Stomach smooth muscle (tissue), 2 donors: ENCODE measurements around the gene TMEM231.

Source experiments
- H3K27ac ChIP-seq: one replicate; pipeline ENCODE4 v1.7.0; 2013; ENCODE audit warnings: mild to moderate bottlenecking, low read length, inconsistent platforms
- H3K27me3 ChIP-seq, 2 donors: one replicate each; pipeline ENCODE4 v1.7.0; 2013; ENCODE audit warnings: low read length in 2 of 2; ENCODE audit not compliant: insufficient read depth in 2 of 2, control insufficient read depth in 1 of 2
- H3K36me3 ChIP-seq, 2 donors: one replicate each; pipeline ENCODE4 v1.7.0; 2013; ENCODE audit warnings: low read length in 2 of 2; ENCODE audit not compliant: control insufficient read depth in 2 of 2, insufficient read depth in 2 of 2
- H3K4me1 ChIP-seq: one replicate; pipeline ENCODE4 v1.7.0; 2013; ENCODE audit warnings: low read length; ENCODE audit not compliant: control insufficient read depth, insufficient read depth
- H3K4me3 ChIP-seq, 2 donors: one replicate each; pipeline ENCODE4 v1.7.0; 2013; ENCODE audit warnings: low read length in 2 of 2
- H3K9ac ChIP-seq, 2 donors: one replicate each; pipeline ENCODE4 v1.7.0; 2013; ENCODE audit warnings: low read length in 2 of 2, mild to moderate bottlenecking in 1 of 2
- H3K9me3 ChIP-seq, 2 donors: one replicate each; pipeline ENCODE4 v1.7.0; 2013; ENCODE audit warnings: low read length in 2 of 2; ENCODE audit not compliant: control insufficient read depth in 2 of 2
- donor health status: healthy.
- donor health status: Pancreatic carcinoma.

TMEM231 gene

DNA sequence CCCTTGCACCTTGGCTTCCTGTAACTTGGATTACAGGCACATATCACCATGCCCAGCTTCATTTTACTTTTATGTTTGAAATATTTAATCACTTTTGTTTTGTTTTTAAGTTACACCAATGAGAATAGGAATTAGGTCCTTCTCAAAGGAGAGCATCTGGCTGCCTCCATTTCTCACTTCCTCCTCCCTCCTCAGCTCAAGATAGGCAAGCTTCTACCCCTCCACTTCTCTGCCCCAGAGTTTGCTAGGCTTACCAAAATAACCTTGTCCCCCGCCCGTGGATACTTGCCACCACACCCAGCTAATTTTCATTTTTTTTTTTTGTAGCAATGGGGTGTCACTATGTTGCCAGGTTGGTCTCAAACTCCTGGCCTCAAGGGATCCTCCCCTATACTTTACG, 28.1 kb upstream of the TMEM231 start:
- H3K4me3 ChIP-seq: no peak overlapping the region
- H3K9me3 ChIP-seq: no peaks in the 10 kb centered on the region
- H3K27me3 ChIP-seq: no peaks in the 10 kb centered on the region
- no peak overlapping the region for H3K27ac ChIP-seq
- no peak overlapping the region for H3K9ac ChIP-seq
- H3K4me1 ChIP-seq: peaks cover 1% of the 10 kb centered on the region
- peaks cover 3 to 13% of the 10 kb centered on the region in 2 donors for H3K36me3 ChIP-seq

DNA sequence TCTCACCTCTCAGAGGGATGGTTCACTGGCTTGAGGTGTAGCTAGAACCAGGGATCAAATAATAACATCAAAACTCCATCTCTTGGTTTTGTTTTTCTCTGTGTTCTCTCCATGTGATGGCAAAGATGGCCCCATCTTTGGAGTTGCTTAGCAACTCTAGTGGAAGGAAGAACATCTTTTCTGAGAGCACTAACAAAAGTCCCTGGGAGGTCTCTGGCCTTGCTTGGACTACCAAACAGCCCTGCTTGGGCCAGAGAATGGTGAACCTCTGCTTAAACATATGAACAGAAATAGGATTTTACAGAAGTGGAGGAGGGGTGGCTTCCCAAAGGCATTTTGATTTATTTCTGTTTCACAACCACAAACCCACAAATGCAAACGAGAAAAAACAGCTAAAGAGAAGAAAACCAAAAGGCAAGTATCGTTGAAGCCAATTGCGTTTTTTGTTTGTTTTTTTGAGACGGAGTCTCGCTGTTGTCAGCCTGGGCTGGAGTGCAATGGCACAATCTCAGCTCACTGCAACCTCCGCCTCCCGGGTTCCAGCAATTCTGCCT, 23.3 kb upstream of the TMEM231 start:
- Histone ChIP-seq H3K4me1 (no peaks in the 10 kb centered on the region), H3K36me3 (peaks cover 27 to 43% of the 10 kb centered on the region in 2 donors), H3K27me3 (no peaks in the 10 kb centered on the region), H3K9me3 (no peaks in the 10 kb centered on the region), H3K4me3 (no peak overlapping the region), H3K27ac (no peak overlapping the region), H3K9ac (no peak overlapping the region)

DNA sequence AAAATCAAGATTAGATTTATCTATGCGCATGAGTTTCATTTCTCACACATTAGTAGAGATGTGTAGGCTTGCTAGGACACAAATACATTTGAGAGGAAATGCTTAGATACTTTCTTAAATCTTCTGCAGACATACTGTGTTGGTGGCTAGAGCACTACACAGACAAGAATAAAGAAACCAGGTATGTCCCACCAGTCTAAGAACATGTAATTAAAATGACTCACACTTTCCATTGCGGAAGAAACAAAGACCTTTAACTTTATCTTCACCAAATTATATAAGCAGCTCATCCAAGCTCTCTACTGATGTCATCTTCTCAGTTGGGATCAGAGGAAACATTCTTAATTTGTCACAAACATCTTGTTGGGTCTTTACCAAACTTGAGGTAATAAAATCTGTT, 22.7 kb upstream of the TMEM231 start:
- Histone ChIP-seq H3K4me3 (no peak overlapping the region), H3K36me3 (peaks cover 33 to 48% of the 10 kb centered on the region in 2 donors), H3K9me3 (no peaks in the 10 kb centered on the region), H3K9ac (no peak overlapping the region), H3K27ac (no peak overlapping the region), H3K27me3 (no peaks in the 10 kb centered on the region), H3K4me1 (no peaks in the 10 kb centered on the region)

DNA sequence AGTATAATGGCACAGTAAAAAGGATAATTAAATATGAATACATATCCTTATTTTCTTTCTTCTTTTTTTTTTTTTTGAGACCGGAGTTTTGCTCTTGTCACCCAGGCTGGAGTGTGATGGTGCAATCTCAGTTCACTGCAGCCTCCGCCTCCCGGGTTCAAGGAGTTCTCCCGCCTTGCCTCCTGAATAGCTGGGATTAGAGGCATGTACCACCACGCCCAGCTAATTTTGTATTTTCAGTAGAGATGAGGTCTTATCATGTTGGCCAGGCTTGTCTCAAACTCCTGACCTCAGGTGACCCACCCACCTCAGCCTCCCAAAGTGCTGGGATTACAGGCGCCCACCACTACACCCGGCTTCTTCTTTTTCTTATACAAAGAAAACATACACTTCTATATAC, 22.2 kb upstream of the TMEM231 start:
- Histone ChIP-seq H3K36me3 (peaks cover 38 to 54% of the 10 kb centered on the region in 2 donors), H3K9me3 (no peaks in the 10 kb centered on the region), H3K4me1 (no peaks in the 10 kb centered on the region), H3K27ac (no peak overlapping the region), H3K4me3 (no peak overlapping the region), H3K9ac (no peak overlapping the region), H3K27me3 (no peaks in the 10 kb centered on the region)

DNA sequence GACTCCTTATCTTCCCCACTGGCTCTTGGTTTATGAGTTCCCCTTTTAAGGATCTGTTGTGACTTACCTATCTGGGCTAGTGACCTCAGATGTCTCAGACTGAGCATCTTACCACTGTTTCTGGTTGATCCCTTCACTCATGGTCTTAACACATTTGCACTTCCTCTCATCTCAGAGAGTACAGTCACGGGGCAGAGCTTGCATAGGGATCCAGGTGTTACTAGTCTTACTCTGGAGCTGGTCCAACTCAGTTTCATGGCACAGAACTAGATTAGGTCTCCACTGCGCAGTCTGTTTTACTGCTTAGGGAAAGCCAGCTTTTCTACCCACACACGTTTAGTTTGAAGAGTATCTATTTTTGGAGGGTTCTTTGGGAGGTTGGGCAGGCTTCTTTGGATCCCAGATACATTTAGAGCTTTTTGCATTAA, 20.3 kb upstream of the TMEM231 start:
- H3K27ac ChIP-seq: no peak overlapping the region
- H3K27me3 ChIP-seq: no peaks in the 10 kb centered on the region
- peaks cover 4% of the 10 kb centered on the region for H3K4me1 ChIP-seq
- H3K9me3 ChIP-seq: no peaks in the 10 kb centered on the region
- no peak overlapping the region for H3K4me3 ChIP-seq
- no peak overlapping the region for H3K9ac ChIP-seq
- peaks cover 48 to 64% of the 10 kb centered on the region in 2 donors for H3K36me3 ChIP-seq

DNA sequence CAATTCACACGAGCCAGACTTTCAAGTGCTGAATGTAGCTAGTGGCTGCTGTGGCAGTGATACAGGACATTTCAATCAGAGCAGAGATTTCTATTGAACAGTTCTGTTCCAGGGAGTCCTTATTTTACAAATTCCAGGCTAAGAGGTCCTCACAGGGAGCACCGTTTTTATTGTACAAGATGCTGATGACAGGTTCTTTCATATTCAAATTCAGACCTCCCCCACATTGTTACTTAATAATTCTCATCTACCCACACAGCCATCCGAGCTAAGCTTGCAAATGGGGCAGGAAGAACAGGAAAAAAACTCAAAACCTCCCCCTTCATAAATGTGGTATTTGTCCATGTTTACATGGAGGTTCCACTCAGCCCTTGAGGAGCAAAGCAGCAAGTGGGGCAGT, 19.9 kb upstream of the TMEM231 start:
- peaks cover 4% of the 10 kb centered on the region for H3K4me1 ChIP-seq
- no peaks in the 10 kb centered on the region for H3K27me3 ChIP-seq
- H3K36me3 ChIP-seq: peaks cover 51 to 61% of the 10 kb centered on the region in 2 donors
- no peaks in the 10 kb centered on the region for H3K9me3 ChIP-seq
- no peak overlapping the region for H3K27ac ChIP-seq
- no peak overlapping the region for H3K4me3 ChIP-seq
- no peak overlapping the region for H3K9ac ChIP-seq

DNA sequence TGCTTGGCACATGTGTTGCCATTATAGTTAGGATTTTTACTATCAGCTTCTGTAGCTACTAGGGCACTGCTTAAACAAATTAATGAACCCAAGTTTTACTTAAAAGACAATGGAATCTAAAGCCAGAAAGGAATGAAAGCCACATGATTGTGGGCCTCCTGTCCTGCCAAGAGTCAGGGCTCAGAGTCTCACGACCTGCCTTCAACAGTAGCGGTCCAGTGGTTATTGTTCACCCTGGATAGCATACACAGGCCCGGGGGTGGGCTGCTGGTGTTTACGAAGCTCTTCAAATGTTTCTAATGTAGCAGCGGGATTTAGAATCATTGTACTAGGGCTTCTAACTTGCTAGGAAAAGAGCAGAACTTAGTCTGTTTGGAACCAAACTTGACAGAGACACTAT, 17.9 kb upstream of the TMEM231 start:
- Histone ChIP-seq H3K27ac (no peak overlapping the region), H3K4me3 (no peak overlapping the region), H3K27me3 (no peaks in the 10 kb centered on the region), H3K9me3 (no peaks in the 10 kb centered on the region), H3K9ac (no peak overlapping the region), H3K36me3 (peaks cover 63 to 65% of the 10 kb centered on the region in 2 donors), H3K4me1 (peaks cover 14% of the 10 kb centered on the region)

DNA sequence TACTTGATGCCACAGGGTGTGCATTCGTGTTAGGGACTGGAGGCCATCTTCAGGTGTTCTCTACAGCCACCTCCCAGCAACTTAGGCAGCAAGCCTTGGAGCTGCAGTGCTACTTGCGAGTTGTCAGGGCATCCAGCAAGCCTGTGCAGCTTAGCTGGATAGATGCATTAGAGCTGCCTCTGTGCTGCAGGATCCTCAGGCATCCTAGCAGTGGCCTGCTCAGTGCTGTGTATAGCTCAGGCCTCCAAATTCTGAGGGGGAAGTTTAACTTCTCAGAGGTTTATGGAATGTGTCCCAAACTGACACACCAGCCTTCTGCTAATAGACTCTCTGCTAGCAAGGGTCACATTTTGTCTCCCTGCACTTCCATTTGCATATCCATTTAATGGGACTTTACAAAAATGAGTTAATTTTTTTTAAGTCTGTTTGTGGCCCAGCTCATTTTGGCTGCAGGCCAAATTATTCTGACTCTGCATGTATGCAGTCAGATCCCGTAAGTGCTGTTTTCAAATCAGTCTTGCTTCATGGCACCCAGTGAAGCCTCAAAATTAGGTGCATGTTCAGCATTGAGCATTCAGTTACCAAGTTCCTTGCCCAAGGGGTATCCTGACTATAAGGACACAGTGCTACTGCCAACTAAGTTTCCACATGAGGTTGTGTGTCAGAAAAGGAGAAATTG, 17.0 kb upstream of the TMEM231 start:
- Histone ChIP-seq H3K27me3 (no peaks in the 10 kb centered on the region), H3K4me3 (no peak overlapping the region), H3K9me3 (no peaks in the 10 kb centered on the region), H3K27ac (no peak overlapping the region), H3K9ac (no peak overlapping the region), H3K36me3 (peaks cover 67% of the 10 kb centered on the region in 2 donors), H3K4me1 (peaks cover 20% of the 10 kb centered on the region)

DNA sequence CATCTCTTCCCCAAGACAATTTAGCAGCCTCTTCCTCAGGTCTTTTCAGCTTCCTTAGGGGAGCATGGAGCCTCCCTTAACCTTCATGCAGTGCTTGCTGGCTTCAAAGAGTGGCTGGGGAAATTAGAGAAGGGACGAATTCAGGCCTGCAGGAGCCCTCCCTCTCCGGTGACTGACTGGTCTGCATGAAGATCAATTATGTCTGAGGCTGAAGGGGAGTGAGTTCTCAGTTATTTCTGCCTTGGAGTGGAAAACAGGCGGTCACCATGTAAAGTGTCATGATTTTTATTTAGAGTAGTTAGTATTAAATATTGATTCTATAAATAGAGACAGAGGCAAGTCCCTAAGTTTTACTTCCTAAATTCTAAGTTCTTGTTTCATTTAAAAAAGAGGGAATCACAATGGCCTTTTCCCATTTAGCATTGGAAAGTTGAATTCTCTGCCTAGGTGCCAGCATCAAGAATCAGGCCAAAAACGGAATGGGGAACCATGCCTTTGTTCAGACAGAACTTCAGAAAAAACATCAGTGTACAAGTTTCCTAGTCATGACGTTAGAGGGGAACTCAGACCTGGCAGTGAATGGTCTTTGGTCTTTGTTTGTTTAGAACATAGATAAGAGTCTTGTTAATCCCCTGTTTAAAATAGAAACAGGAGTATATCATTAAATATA, 14.5 kb upstream of the TMEM231 start:
- H3K4me1 ChIP-seq: peaks cover 39% of the 10 kb centered on the region
- H3K9ac ChIP-seq: no peak overlapping the region
- H3K27me3 ChIP-seq: no peaks in the 10 kb centered on the region
- peaks cover 48 to 56% of the 10 kb centered on the region in 2 donors for H3K36me3 ChIP-seq
- H3K9me3 ChIP-seq: no peaks in the 10 kb centered on the region
- H3K4me3 ChIP-seq: no peak overlapping the region
- no peak overlapping the region for H3K27ac ChIP-seq

DNA sequence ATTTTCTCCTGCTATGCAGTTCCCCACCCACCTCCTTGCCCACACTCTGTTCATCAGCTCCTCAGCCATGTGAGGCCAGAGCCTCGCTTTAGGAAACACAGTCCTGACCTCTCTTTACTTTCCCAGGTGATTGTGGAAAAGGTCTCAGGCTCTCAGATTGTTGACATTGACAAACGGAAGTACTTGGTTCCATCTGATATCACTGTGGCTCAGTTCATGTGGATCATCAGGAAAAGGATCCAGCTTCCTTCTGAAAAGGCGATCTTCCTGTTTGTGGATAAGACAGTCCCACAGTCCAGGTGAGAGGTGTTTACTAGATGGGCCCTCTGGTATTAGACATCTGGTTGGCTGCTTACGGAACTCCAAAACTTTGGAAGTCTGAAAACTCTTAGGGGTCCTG, 11.9 kb upstream of the TMEM231 start:
- Histone ChIP-seq H3K27ac (no peak overlapping the region), H3K9me3 (no peaks in the 10 kb centered on the region), H3K4me1 (peaks cover 39% of the 10 kb centered on the region), H3K27me3 (no peaks in the 10 kb centered on the region), H3K36me3 (peaks cover 33 to 39% of the 10 kb centered on the region in 2 donors), H3K4me3 (peak overlapping the region; percentile 29 to 91), H3K9ac (peak overlapping the region; percentile 36 to 82)

DNA sequence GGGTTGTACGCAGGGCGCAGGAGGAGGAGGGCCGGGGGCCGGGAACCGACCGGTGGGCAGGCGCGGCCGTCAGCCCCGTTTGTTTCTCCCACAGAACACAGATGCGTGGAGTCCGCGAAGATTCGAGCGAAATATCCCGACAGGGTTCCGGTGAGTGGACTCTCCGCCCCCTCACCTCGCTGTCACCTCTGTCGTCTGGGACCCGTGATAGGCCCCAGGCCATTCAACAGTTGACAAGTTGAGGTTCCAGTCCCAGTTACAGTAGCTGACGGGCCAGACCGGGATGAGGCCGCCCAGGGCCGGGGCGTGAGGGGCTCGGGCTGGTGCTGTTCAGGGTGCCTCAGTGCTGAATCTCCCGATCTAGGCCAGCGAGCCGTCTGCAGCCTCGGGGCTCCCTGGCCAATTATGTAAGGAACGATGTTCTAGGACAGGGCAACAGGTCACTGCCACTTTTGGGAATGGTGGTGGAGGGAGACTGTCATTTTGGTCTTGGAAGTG, 10.8 kb upstream of the TMEM231 start:
- peaks cover 37% of the 10 kb centered on the region for H3K4me1 ChIP-seq
- peak overlapping the region; percentile 80 to 82 for H3K9ac ChIP-seq
- no peaks in the 10 kb centered on the region for H3K9me3 ChIP-seq
- no peaks in the 10 kb centered on the region for H3K27me3 ChIP-seq
- peak overlapping the region; percentile 91 to 94 for H3K4me3 ChIP-seq
- H3K36me3 ChIP-seq: peaks cover 24 to 30% of the 10 kb centered on the region in 2 donors
- no peak overlapping the region for H3K27ac ChIP-seq
